NCI-H1105 (cell line): ENCODE results near the gene LMAN2.

Experiments used
- DNase-seq: peaks from one replicate; lab custom pipeline; 2025; lab: John Stamatoyannopoulos, UW

LMAN2 gene

GRCh38 chr5:177327539-177328522, 23.6 kb downstream of the LMAN2 start:
- no peak for DNase-seq

- DNase-seq, result no peak
These were observed 25.5 kb downstream of the LMAN2 start for GRCh38 chr5:177325868-177326381.

GRCh38 chr5:177320879-177321278, 30.6 kb downstream of the LMAN2 start:
- DNase-seq, result no peak

GRCh38 chr5:177319913-177320588, 31.4 kb downstream of the LMAN2 start:
- DNase-seq, result no peak

GRCh38 chr5:177317959-177318377, 33.5 kb downstream of the LMAN2 start:
- DNase-seq, result no peak

- DNase-seq, result no peak
These were observed 35.5 kb downstream of the LMAN2 start for GRCh38 chr5:177316005-177316404.

GRCh38 chr5:177315411-177315810, 36.1 kb downstream of the LMAN2 start:
- no peak for DNase-seq

GRCh38 chr5:177314376-177315342, 36.8 kb downstream of the LMAN2 start:
- DNase-seq, result no peak

GRCh38 chr5:177313561-177314259, 37.8 kb downstream of the LMAN2 start:
- no peak for DNase-seq

- no peak for DNase-seq
These were observed 38.8 kb downstream of the LMAN2 start for GRCh38 chr5:177312649-177313181.

GRCh38 chr5:177311723-177312648, 39.5 kb downstream of the LMAN2 start, which contains the start of gene MXD3:
MXD3 (minus strand) TSS chr5:177311898; CDS start chr5:177311830, 68 bp downstream.
- peak; percentile 81 for DNase-seq

- no peak for DNase-seq
These were observed 40.1 kb downstream of the LMAN2 start for GRCh38 chr5:177311392-177311722.

GRCh38 chr5:177310757-177311391, 40.6 kb downstream of the LMAN2 start:
- DNase-seq, result no peak

- no peak for DNase-seq
These were observed 41.1 kb downstream of the LMAN2 start for GRCh38 chr5:177310332-177310731.

GRCh38 chr5:177309351-177310191, 41.9 kb downstream of the LMAN2 start:
- no peak for DNase-seq

GRCh38 chr5:177308740-177309139, 42.7 kb downstream of the LMAN2 start:
- no peak for DNase-seq

GRCh38 chr5:177307544-177308363, 43.7 kb downstream of the LMAN2 start:
- no peak for DNase-seq
